ENCODE measurements around the gene RASGRP3. TPM values are rescaled to one million over a fixed set of nuclear protein-coding genes. Genes with fewer than 3 reads are reported as not detected.
"Not testable (repeated sequence)": the region's sequence is repeated elsewhere in the genome, so short reads cannot be mapped to it uniquely, and the experiment has no call there.

The RASGRP3 gene
- total RNA-seq, 1 experiment from 2014 or later, result 0.59 TPM

DNA sequence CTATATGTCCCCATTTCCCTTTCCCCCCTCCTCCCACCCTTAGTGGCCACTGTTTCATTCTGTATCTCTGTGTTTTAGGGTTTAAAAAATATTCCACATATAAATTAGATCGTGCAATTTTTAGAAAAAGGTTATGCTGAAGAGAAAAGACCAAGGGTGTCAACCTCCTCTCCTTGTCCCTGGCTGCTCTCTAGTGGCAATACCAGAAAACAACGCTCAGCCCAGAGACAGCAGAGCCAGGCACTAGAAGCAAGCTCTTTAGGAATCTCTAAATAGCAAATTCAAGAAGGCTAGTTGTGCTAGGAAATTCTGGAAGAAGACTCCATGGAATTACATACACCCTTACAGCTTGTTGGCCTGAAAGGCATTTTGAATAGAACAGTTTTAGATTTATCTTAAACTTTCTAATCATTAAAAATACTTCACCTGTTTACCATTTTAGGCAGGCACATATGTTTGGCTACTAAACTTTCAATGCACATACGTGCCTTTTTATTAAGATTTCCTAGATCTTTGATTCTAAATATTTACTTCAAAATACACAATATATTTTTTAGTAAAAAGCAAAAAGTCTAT, 35.1 kb upstream of the RASGRP3 start:
- Histone ChIP-seq H3K9me2 (ENCODE audit: insufficient read depth) (no peaks in the 10 kb centered on the region), H3K4me3 (replicated peaks in 1 of 2; ENCODE audit: low read depth in 1 of 2, low read length in 2 of 2) (no peak overlapping the region), H3K4me1 (ENCODE audit: control insufficient read depth in 1 of 2, insufficient read depth in 2 of 2, low read length in 2 of 2) (no peaks in the 10 kb centered on the region), H3K9ac (ENCODE audit: low read length) (no peak overlapping the region), H3K79me2 (ENCODE audit: insufficient read depth, low read length) (no peaks in the 10 kb centered on the region), H3K27me3 (ENCODE audit: insufficient read depth, low read length) (no peaks in the 10 kb centered on the region), H4K20me1 (ENCODE audit: insufficient read depth) (no peaks in the 10 kb centered on the region), H3K27ac (ENCODE audit: low read depth, low read length) (no peak overlapping the region), H3K4me2 (ENCODE audit: low read length) (no peak overlapping the region), H3K36me3 (ENCODE audit: control insufficient read depth in 1 of 2, insufficient read depth in 2 of 2, low read length in 2 of 2) (no peaks in the 10 kb centered on the region), H2AFZ (ENCODE audit: low read depth, low read length, poor library complexity, severe bottlenecking) (peak overlapping the region; percentile 73), H3K9me3 (ENCODE audit: control insufficient read depth in 1 of 2, insufficient read depth in 1 of 2, low read depth in 1 of 2, low read length in 2 of 2) (no peaks in the 10 kb centered on the region)
- peak; percentile 98 for ATAC-seq
- no TSS peak for BruUV-seq (replicated peaks)
- RAD21 ChIA-PET (ENCODE audit: low non-redundant PET in 1 of 2, low total read pairs in 2 of 2, uncharacterized antibody in 2 of 2, unreplicated experiment in 2 of 2), result interaction anchor here in 1 of 2 experiments (0.8 to 1.0 kb wide), 3 partner anchors 9 to 62 kb away, joined by 3 read pairs; no protein-coding TSS in a partner anchor
- CTCF ChIA-PET, result interaction anchor here (0.6 to 1.9 kb wide), 8 partner anchors 9 to 158 kb away, joined by 3 to 23 read pairs (median 4); no protein-coding TSS in a partner anchor
- TF ChIP-seq JUND (IDR thresholded peaks at IDR 0.05), result no peak
- TF ChIP-seq RAD21 (IDR thresholded peaks at IDR 0.05; ENCODE audit: low read depth), result peak; percentile 75
- peak; percentile 49 to 72 (median 62); a peak in 5 of 6 replicates for TF ChIP-seq CTCF (IDR thresholded peaks at IDR 0.05 in 2 of 3, conservative IDR thresholded peaks at IDR 0.05 in 1 of 3; ENCODE audit: borderline replicate concordance in 1 of 3, insufficient read depth in 1 of 3, low read depth in 2 of 3, low read length in 2 of 3)
- TF ChIP-seq FOSL1 (IDR thresholded peaks at IDR 0.05; ENCODE audit: low read depth), result no peak
- TF ChIP-seq ATF3 (IDR thresholded peaks at IDR 0.05), result no peak
- TF ChIP-seq POLR2AphosphoS5 (IDR thresholded peaks at IDR 0.05; ENCODE audit: low read depth, low read length), result no peak
- peak; percentile 34 for DNase-seq (ENCODE audit: low read depth, low spot score)
- intact Hi-C loops (cut with micrococcal nuclease), result loop anchor here (5.0 kb wide), 1 partner anchor 404 kb away; no protein-coding TSS in a partner anchor
- POLR2A ChIA-PET, result no interaction called here

GRCh38 chr2:33442052-33442451, 34.4 kb upstream of the RASGRP3 start:
- H3K9me3 ChIP-seq (ENCODE audit: control insufficient read depth in 1 of 2, insufficient read depth in 1 of 2, low read depth in 1 of 2, low read length in 2 of 2); H3K4me3 ChIP-seq (replicated peaks in 1 of 2; ENCODE audit: low read depth in 1 of 2, low read length in 2 of 2); H3K79me2 ChIP-seq (ENCODE audit: insufficient read depth, low read length); H3K9me2 ChIP-seq (ENCODE audit: insufficient read depth); H3K4me1 ChIP-seq (ENCODE audit: control insufficient read depth in 1 of 2, insufficient read depth in 2 of 2, low read length in 2 of 2); RAD21 ChIA-PET (ENCODE audit: low non-redundant PET in 1 of 2, low total read pairs in 2 of 2, uncharacterized antibody in 2 of 2, unreplicated experiment in 2 of 2); H3K36me3 ChIP-seq (ENCODE audit: control insufficient read depth in 1 of 2, insufficient read depth in 2 of 2, low read length in 2 of 2); BruUV-seq (replicated peaks); H3K9ac ChIP-seq (ENCODE audit: low read length); H3K27ac ChIP-seq (ENCODE audit: low read depth, low read length); DNase-seq (ENCODE audit: low read depth, low spot score); ATAC-seq; H3K27me3 ChIP-seq (ENCODE audit: insufficient read depth, low read length); H4K20me1 ChIP-seq (ENCODE audit: insufficient read depth); H3K4me2 ChIP-seq (ENCODE audit: low read length); H2AFZ ChIP-seq (ENCODE audit: low read depth, low read length, poor library complexity, severe bottlenecking); POLR2A ChIA-PET: not testable (repeated sequence)
- intact Hi-C loops (cut with micrococcal nuclease), result loop anchor here (5.0 kb wide), 1 partner anchor 405 kb away; no protein-coding TSS in a partner anchor
- CTCF ChIA-PET, result interaction anchor here (1.6 to 1.9 kb wide), 2 partner anchors 29 to 141 kb away, joined by 18 to 23 read pairs; no protein-coding TSS in a partner anchor

All from HCT116 (cell line).